NCI-H2081 treated with DMSO at 0.1 percent for 48 hours (cell line): Measurements from ENCODE around the gene OCA2.

Source experiments
- DNase-seq: peaks from one replicate; lab custom pipeline; 2025; lab: John Stamatoyannopoulos, UW

The OCA2 gene

DNA sequence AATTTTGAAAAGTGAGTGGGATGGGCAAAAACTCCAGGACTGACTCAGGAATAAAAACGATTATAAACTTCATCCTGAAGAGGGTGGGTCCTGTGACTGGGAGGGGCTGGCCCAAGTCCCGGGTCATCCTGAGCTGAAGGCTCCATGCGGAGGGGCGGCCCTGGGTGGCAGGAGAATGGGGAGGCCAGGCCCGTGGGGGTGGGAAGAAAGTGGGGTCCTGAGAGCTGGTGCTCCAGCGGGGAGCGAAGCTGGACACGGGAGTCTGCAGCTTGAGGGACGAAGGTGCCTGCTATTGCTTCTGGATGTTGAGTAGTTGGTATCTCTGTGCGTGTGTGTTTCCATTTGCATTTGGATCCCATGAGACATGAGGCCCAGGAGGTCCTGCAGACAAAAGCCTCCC lies 4.7 kb upstream of the OCA2 start:
- no peak for DNase-seq

DNA sequence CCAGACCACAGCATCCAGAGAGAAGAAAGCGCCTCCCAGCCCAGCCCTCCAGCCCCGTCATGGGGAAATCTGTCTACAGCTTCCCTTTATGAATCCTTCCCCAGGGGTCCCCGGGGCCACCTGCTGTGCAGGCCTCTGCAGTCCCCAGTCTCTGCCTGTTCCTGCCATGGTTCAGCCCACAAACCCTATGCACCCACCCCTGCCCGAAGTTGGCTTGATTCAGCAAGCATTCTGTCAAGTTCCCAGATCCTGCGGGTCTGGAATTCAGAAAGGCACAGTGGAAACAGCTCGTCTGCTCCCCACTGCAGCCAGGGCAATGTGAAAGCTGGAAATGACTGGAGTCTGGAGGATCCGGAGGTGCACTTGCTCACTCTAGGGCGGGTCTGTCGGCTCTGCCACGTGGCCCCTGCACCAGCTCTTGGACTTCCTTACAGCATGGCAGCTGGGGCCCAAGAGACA lies 2.9 kb upstream of the OCA2 start:
- DNase-seq, result no peak

DNA sequence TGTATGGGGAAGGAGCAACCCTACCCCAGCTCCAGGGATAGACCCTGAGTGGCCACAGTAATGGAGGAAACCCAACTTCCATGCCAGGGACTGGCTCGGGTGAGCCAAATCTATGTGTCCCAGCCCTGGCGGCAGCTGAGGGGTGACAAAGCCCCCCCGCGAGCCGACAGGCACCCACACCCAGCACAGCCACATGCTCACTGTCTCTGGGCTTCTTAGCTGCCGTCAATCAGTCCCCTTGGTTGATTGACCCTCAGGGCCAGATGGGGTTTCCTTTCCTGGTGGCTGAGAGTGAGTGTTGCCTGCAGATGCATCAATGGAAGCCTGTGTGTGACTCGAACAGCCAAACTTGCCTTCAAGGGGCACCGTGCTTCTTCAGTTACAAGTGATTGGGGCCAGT lies 2.1 kb upstream of the OCA2 start:
- no peak for DNase-seq

DNA sequence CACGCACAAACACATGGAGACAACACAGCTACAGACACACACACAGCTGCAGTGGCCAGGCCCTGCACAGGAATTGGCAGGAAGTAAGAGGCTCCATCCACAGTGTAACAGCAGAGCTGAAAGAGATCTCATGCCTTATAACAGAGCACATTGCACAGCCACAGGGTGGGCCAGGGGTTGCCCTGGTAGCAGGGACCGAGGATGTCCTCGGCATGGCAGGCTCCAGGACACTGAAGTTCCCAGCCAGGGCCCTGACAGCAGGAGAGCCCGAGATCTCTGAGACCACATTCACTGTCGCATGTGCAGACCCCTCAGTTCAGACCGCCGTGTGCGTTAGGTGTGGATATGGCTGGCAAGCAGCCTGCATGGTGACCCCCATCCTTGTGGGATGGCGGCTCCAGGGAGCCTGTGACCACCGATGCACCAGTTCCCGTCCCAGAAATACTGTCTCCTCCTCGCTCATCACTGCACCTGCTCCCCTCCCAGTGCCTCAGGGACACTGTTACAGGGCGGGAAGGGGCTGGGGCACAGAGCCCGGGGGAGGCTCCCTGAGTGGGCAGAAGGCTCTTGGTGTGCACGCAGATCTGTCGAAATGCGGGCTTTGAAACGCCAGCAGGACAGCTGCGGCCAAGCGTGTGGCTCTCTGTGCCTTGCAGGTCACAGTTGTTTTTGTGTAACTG lies 1.5 kb upstream of the OCA2 start:
- no peak for DNase-seq

DNA sequence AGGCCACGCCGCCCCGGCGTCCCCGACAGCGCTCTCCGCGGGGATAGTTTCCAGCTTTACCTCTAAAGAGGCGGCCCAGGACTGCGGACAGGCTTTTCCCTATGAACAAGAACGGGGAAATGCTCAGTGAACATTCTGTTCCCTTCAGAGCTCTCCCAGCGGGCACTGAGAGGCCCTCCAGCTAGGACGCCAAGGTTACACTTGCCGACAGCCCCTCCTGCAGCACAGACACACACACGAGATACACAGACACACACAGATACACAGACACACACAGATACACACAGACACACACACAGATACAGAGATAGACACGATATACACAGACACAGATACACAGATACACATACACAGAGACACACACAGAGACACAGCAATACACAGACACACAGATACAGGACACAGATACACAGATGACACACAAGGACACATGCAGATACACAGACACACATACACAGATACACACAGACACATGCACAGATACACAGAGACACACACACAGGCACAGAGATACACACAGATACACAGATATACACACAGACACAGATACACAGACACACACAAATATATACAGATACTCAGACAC lies 533 bp upstream of the OCA2 start:
- no peak for DNase-seq

DNA sequence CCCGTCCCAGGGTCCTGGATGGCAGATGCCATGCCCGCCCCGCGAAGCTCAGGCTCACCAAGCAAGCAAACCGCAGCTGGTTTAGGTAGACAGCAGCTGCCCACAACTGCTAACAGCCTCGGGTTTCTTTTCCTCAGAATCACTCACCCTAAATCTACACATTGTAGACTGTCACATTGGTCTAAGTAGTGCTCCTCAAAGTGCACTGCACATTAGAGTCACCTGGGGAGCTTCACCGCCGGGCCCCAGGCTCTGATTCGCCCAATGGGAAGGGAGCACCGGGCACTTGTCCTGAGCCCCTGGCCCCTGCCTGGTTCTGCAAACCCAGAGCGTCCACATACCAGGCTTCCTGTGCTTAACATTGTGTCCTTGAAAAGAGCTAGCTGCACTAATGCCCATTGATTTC lies 752 bp downstream of the OCA2 start:
- no peak for DNase-seq

DNA sequence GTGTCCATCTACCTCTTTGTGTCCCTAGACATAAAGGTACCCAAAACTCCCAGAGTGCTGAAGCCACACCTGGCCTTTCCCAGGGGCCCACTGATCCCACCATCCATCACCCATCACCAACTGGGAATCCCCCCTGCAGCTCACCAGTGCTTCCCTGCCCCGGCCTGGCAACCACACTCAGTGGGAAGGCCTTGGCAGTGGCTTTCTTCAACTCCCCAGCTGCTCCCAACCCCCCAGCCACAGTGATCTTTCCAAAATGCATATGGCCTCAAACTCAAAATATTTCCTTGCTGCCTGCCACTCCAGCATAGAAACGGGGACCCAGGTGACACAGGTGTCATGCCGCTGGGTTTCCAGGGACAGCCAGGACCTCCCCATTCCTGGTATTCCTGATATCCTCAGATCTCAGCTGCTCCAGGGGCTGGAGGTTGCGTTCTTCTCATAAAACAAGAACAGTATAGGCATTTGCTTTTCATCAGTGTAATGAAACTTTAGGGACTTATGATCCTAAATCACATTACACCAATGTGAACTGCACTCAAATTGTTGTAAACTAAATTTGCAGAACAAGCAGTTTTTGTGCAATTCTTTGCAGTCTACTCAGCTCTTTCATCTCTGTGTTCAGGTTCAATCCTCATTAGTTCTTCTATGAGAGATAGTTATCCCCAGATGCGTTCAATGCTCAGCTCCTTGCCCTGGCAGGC lies 1.3 kb downstream of the OCA2 start:
- DNase-seq, result no peak

DNA sequence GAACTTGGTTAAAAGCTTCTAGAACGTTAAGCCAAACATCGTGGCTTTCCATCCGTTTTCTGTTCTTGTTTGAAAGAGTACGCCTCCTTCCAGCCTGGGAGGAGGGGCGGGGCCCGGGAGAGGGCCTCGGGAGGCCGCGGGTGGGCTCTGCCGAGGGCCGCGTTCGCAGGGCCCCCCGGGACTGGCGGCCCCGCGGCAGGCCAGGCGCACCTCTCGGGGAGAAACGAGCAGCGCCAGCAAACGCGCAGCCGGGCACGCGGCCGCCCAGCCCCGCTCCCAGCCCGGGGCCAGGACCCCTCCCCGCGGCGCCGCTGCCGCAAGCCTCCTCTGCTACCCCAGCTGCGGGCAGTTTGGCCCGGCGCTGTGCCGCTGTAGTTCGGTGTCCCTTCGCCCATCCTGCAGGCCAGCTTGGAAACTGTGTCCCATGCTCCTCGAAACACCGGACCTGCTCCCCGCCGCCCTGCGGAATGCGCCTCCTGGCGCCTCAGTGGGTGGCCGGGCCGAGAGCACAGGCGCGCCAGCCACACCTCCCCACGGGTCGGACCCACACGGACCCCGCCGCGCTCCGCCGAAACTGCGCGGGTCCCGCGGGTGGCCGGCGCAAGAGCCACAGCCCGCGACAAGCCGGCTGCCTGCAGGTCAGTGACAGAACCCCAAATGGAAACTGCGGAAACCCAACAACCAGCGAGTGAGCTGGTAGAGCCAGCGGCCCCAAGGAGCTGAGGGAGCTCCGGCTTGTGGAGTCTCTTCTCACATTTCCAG lies 2.3 kb downstream of the OCA2 start:
- DNase-seq, result no peak

DNA sequence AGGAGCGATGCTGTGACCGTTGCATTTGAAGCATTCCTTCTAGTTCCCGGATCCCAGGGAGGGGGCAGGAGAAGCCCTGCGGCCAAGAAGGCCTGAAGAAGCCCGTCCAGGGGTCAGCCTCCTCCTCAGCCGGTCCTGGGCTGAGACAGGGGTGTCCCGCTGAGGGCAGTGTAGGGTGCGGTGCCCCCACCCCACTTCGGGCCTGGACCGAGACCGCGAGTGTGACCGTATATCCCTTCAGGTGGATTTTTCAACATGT lies 2.8 kb downstream of the OCA2 start:
- DNase-seq, result no peak

DNA sequence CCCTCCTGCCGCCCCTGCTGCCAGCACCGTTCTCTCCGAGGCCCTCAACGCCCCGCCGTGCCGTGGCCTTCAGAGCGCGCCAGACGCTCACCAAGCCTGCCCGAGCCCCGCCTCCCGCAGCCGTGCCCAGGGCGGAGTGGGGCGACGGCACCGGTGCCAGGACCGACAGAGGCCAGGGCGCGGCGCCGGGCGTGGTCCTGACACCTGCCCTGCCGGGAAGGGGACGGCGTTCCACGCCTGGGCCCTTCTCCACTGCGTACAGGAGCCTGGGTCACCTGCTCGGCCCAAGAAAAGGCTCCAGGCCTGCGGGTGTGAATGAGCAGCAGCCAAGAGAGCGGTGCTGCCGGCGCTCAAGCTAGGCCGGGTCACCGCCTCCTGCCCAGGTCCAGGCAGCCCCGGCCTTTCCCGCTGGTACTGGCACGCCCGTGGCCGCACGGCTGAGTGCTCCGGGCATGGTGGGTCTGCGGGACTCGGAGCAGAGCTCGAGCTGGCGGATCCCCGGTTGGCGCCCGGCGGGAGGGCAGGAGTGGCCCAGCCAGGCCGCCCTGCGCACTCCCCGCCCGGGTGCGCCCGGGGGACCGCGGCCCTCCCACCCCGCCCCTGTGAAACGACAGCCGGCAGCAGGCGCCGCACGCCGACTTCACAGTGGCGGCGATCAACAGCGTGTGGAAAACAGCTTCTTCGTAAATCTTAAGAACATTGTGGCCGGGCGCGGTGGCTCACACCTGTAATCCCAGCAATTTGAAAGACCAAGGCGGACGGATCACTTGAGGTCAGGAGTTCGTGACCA lies 4.2 kb downstream of the OCA2 start:
- no peak for DNase-seq

DNA sequence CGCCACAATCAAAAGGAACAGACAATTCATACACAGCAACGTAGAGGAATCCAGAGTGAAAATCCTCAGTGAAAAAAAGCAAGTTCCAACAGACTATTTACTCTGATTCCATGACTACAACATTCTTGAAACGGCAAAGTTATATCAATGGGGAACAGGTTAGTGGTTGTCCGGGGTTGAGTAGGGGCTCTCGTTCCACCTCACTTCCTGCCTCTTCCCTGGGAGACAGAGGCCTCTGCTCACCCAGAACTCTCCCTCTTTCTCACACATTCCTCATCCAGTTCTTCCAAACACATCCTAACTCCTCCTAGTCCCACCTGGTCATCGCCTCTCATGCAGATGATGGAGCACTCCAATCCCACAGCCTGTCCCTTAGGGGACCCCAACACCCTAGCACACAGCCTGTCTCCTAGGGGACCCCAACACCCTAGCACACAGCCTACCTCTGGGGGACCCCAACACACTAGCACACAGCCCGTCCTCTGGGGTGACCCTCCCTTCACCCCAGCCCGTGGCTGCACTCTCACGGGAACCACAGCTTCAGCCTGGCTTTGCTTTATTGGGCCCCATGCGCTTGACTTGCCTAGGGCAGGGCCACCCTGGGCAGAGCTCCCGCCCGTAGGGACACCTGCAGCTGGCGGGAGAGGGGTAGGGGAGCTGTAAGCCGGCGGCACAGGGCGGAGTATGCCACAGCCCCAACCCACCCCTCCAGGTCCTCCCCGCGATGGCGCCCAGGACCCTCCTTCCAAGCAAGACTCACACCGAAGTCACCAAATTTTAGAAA lies 5.2 kb downstream of the OCA2 start:
- DNase-seq, result no peak

DNA sequence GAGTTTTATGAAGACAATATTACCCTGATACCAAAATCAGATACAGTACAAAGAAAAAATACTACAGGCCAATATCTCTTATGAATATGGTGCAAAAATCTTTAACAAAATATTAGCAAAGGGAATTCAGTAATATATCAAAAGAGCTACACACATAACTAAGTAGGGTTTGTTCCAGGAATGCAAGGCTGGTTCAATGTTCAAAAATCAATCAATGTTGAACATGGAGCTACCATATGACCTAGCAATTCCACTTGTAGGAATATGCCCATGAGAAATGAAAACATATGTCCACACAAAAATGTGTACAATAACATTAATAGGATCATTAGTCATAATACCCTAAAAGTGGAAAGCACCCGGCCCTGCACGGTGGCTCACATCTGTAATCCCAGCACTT lies 7.8 kb downstream of the OCA2 start:
- no peak for DNase-seq

DNA sequence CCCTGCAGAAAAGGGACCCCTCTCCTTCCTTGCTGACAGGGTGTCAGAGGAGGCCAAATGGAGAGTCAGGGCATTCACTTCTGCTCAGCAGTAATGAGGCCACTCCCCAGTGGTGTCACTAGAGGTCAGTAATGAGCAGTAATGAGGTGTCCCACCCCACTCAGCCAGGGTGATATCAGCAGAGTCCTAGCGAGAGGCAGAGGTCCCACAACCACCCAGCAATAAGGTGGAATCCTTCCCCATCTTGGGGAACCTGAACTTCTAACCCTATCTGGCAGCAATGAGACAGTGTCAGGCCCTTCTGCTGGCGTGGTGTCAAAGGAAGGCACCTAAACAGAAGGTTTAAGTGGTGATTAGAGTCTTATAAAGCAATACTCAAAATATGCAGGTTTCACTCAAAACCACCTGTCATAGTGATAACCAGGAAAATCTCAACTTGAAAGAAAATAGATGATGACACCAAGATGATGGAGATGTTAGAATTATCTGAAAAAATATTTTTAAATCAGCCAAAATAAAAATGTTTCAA lies 12.9 kb downstream of the OCA2 start:
- DNase-seq, result no peak

DNA sequence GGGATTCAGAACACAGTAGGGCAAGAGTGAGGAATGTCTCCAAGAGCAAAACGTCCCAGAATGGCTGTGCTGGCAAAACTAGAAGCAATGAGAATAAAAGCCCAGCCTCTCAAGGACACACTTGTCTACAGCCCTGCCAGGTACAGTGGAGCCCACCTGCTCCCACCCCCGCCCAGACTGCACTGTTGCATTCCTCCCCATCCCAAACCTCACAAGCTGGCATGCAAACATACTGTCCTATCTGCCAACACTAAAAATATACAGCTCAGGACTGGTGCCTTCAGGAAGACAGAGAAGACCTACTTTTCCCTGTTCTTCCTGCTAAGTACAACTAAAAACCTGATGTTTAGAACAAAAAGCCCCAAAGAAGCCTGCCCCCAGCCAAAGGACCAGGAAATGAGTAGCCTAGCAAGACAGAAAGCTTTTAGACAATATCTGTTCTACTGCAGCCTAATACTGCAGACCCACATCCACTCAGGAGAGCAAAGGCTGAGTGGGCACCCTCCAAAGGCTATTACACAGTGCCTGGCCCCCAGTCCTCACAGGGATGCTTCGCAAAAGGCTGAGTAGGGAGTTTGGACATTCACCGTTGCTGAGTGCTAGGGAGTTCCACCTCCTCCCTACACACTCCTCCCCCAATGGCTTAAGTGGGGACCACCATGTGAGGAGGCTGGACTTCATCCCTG lies 13.5 kb downstream of the OCA2 start:
- no peak for DNase-seq

DNA sequence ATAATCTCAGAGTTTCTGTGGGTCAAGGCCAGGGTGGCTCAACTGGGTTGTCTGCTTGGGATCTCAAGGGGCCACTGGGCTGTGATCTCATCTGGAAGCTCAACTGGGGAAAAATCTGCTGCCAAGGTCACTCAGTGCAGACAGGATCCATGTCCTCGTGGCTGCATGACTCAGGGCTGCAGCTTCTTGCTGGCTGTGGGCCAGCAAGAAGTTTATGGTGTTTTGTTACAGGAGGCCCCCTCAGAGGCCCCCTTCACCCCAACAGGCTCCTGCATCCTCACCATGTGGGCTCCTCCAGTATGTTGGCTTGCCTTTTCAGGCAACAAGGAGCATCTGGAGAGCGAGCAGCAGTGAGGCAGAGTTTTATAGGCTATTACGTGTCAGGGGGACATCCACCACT lies 14.6 kb downstream of the OCA2 start:
- no peak for DNase-seq

DNA sequence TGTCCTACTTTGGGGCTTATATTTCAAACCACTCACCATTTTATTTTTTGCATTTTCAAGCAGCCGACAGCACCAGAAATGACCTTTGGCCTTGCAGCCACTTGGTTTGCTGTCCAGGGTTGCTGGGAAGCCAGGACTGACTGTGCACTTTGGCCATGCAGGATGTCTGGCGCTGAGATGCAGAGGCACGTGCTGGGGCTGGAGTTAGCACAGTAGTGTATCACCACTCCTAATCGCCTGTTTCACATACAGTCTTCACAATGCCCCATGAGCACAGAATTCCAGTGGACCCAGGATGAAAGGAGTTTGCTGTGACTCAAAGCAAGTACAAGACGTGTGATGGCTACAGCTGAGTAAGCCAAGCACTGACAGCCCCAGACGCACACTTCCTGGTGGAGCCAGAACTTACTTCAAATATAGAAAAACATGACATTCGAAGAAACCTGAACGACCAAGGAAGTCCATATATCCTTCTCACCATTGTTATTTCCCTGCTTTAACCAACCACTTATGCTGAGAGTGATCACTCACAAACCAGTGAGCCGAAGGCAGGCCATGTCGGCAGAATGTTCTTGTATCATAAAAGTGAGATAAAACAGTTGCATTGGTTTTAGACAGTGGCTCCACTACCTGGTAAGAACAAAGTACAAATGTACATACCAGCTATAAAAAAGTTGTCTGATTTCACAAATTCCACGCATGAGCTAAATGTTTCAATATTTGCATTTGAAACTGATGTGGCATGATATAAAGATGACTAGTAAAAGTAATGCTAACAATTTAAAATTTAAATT lies 16.0 kb downstream of the OCA2 start:
- DNase-seq, result no peak

DNA sequence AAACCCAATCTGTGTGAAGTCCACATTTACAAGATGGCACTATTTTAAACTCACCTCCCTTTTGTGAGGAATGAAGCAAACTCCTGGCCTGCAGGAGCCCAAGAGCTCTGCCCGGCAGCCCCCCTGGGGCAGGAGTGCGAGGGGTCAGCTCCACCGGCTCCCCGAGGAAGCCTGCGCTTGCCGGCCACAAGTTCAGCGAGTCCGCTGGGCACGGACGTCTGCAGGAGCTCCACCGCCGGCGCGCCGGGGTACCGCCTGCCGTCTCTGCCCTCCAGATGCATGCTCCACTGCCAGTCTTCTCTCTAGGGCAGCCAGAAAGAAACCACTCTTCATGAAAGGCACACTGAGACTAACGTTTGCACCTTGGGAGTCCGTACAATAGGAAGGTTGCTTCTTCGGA lies 17.5 kb downstream of the OCA2 start:
- DNase-seq, result no peak

DNA sequence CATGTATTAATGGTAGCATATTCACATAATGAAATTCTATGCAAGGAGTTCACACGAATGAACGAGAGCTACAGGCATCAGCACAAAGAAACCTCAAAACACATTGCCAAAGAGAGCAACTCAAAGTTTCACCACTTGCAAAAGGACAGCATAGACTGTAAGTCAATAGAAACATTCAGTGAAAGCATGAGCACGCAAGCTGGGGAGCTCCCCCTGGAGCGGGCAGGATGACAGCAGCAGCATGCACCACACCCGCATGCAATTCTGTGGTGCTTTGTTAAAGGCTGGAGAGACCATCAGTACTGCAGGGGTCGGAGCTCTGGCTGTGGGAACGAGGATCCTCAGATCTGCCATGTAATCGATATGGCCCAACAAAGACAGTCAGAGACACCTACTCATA lies 18.7 kb downstream of the OCA2 start:
- DNase-seq, result no peak

DNA sequence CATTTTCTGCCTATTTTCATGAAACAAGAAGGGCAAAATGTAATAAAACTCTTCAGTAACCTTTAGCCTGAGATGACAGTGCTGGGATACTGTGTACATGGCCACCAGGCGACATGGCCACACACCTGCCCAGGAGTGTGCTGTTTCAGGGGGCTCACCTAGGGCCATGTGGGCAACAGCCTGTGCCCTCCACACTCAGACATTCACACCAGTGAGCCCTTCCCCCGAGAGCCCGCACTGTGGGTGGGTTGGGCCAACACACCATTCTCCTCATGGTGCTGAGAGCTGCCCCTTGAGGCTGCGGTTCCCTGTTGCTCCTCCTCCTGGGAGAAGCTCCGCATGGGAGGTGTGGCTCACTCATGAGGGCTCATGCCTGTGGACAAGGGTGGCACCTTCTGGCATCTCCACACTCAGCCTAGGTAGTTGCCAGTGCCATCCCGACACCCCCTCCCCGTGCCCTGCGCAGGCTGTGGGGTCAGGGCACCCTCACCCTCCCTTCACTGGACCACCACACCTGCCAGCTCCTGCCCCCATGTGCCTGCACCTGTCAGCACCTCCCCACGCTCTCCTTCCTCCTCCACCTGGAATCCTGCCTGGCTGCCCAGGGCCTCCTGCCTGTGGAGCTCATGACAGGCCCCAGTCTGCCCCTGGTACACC lies 19.7 kb downstream of the OCA2 start:
- no peak for DNase-seq
